SK-N-SH (cell line): ENCODE data around the gene GGCX. TPM values are rescaled to one million over a fixed set of nuclear protein-coding genes. Genes with fewer than 3 reads are reported as not detected.
A peak's percentile ranks its signal among the peaks of the same experiment; 100 is the strongest.

Experiments used
- CTCF ChIA-PET: fragments of 300-600, 350-600 bp; formaldehyde crosslinking; extraction: SDS; loops from one replicate; lab custom pipeline; 2021; lab: Yijun Ruan, JAX
- POLR2A ChIA-PET: fragments of 350-600 bp; sonication (Branson Sonifier 250); formaldehyde crosslinking; extraction: SDS; loops from one replicate; lab custom pipeline; 2020; ENCODE audit warnings: antibody characterized with exemption, inconsistent platforms; lab: Yijun Ruan, JAX
- DNase-seq: peaks from one replicate; pipeline ENCODE4 v3.0.0; 2012
- H2AFZ ChIP-seq: fragments of 200-600 bp; sonication (generic); 2 replicates; pipeline ENCODE4 v1.8.1; 2016; ENCODE audit warnings: antibody characterized with exemption, mild to moderate bottlenecking, low read depth
- H3F3A ChIP-seq: fragments of 200-600 bp; sonication (generic); replicated peaks from 2 replicates; pipeline ENCODE3; 2016; ENCODE audit warnings: antibody characterized with exemption, mild to moderate bottlenecking; ENCODE audit not compliant: insufficient read depth
- H3K27ac ChIP-seq, 2 experiments: fragments of 200-500 bp in 1 of 2; fragments of 200-600 bp in 1 of 2; sonication (Bioruptor generic) in 1 of 2; sonication (generic), shearing (Covaris generic) in 1 of 2; 2 replicates each; pipeline versions ENCODE4 v1.5.1 to v1.6.1; 2014 to 2016; ENCODE audit warnings: low read depth in 2 of 2, inconsistent platforms in 1 of 2, low read length in 1 of 2, mild to moderate bottlenecking in 1 of 2, mixed read lengths in 1 of 2
- H3K27me3 ChIP-seq: fragments of 200-600 bp; sonication (generic), shearing (Covaris generic); 2 replicates; pipeline ENCODE4 v1.6.1; 2016; ENCODE audit warnings: mixed run types; ENCODE audit not compliant: insufficient read depth
- H3K36me3 ChIP-seq, 2 experiments: fragments of 200-500 bp in 1 of 2; fragments of 200-600 bp in 1 of 2; sonication (Bioruptor generic) in 1 of 2; sonication (generic) in 1 of 2; replicated peaks in 1 of 2; 2 replicates each; pipeline versions ENCODE3 to v1.5.1; 2014 to 2016; ENCODE audit warnings: low read length in 1 of 2, mild to moderate bottlenecking in 1 of 2; ENCODE audit not compliant: insufficient read depth in 2 of 2, control insufficient read depth in 1 of 2
- H3K4me1 ChIP-seq, 2 experiments: fragments of 200-500 bp in 1 of 2; fragments of 200-600 bp in 1 of 2; sonication (Bioruptor generic) in 1 of 2; sonication (generic), shearing (Covaris generic) in 1 of 2; 2 replicates each; pipeline versions ENCODE4 v1.5.1 to v1.6.1; 2014 to 2016; ENCODE audit warnings: low read depth in 1 of 2, low read length in 1 of 2, mixed run types in 1 of 2; ENCODE audit not compliant: insufficient read depth in 2 of 2, control insufficient read depth in 1 of 2
- H3K4me2 ChIP-seq: fragments of 200-600 bp; sonication (generic), shearing (Covaris generic); 2 replicates; pipeline ENCODE4 v1.6.1; 2017; ENCODE audit warnings: mixed run types
- H3K4me3 ChIP-seq, 2 experiments: fragments of 200-500 bp in 1 of 2; fragments of 200-600 bp in 1 of 2; sonication (Bioruptor generic) in 1 of 2; sonication (generic), shearing (Covaris generic) in 1 of 2; 2 replicates each; pipeline versions ENCODE4 v1.5.1 to v1.8.1; 2014 to 2016; ENCODE audit warnings: low read depth in 2 of 2, inconsistent platforms in 1 of 2, low read length in 1 of 2, mild to moderate bottlenecking in 1 of 2, mixed read lengths in 1 of 2, moderate library complexity in 1 of 2
- H3K79me2 ChIP-seq: fragments of 200-600 bp; sonication (generic); 2 replicates; pipeline ENCODE4 v1.8.1; 2017; ENCODE audit warnings: mild to moderate bottlenecking; ENCODE audit not compliant: insufficient read depth
- H3K9ac ChIP-seq: fragments of 200-600 bp; sonication (generic); 2 replicates; pipeline ENCODE4 v1.6.1; 2017; ENCODE audit warnings: mixed run types
- H3K9me2 ChIP-seq: fragments of 200-600 bp; sonication (generic); 2 replicates; pipeline ENCODE4 v1.6.1; 2017; ENCODE audit warnings: mixed run types
- H3K9me3 ChIP-seq: fragments of 200-600 bp; sonication (generic); 2 replicates; pipeline ENCODE4 v1.6.1; 2017; ENCODE audit warnings: mixed run types, mild to moderate bottlenecking, moderate library complexity
- H4K20me1 ChIP-seq: fragments of 200-600 bp; sonication (generic); 2 replicates; pipeline ENCODE4 v1.6.1; 2017; ENCODE audit warnings: mild to moderate bottlenecking, mixed run types; ENCODE audit not compliant: insufficient read depth
- ELF1 ChIP-seq: IDR thresholded peaks from 2 replicates; pipeline ENCODE4 v1.4.0; 2012
- FOXM1 ChIP-seq: IDR thresholded peaks from 2 replicates; pipeline ENCODE4 v1.4.0; 2012; ENCODE audit warnings: low read depth, mild to moderate bottlenecking
- JUND ChIP-seq: IDR thresholded peaks from 2 replicates; pipeline ENCODE4 v1.4.0; 2012
- MAX ChIP-seq: IDR thresholded peaks from 2 replicates; pipeline ENCODE4 v1.4.0; 2012; ENCODE audit warnings: low read depth
- NFIC ChIP-seq: IDR thresholded peaks from 2 replicates; pipeline ENCODE4 v1.4.0; 2012; ENCODE audit warnings: borderline replicate concordance
- PBX3 ChIP-seq: IDR thresholded peaks from 2 replicates; pipeline ENCODE4; 2012
- POLR2AphosphoS5 ChIP-seq: IDR thresholded peaks from 2 replicates; pipeline ENCODE4 v1.6.1; 2012; ENCODE audit warnings: low read depth, low read length
- RAD21 ChIP-seq: IDR thresholded peaks from 2 replicates; pipeline ENCODE4 v1.6.1; 2012; ENCODE audit warnings: mild to moderate bottlenecking, low read length
- RFX5 ChIP-seq: IDR thresholded peaks from 2 replicates; pipeline ENCODE4 v1.6.1; 2012; ENCODE audit warnings: mild to moderate bottlenecking, improper control_type of control experiment, low read length
- RXRA ChIP-seq: IDR thresholded peaks from 2 replicates; pipeline ENCODE4 v1.4.0; 2012; ENCODE audit warnings: low read depth, mild to moderate bottlenecking, borderline replicate concordance
- SIN3A ChIP-seq: IDR thresholded peaks from 2 replicates; pipeline ENCODE4 v1.6.1; 2012; ENCODE audit warnings: low read depth, mild to moderate bottlenecking, low read length, moderate library complexity, borderline replicate concordance
- TCF12 ChIP-seq: IDR thresholded peaks from 2 replicates; pipeline ENCODE4 v1.4.0; 2012
- ZBTB33 ChIP-seq: IDR thresholded peaks from 2 replicates; pipeline ENCODE4 v1.4.0; 2012; ENCODE audit warnings: low read depth, borderline replicate concordance
- WGBS: methylation state at CpG from one replicate; pipeline ENCODE4 v1.1.6; 2017; ENCODE audit warnings: low lambda C conversion rate; 5-methylcytosine and 5-hydroxymethylcytosine counted together
- polyA plus RNA-seq, 3 experiments: library from polyadenylated mRNA; depleted of rRNA; stranded (reverse); fragments of >200 nt; gene quantifications; 2 replicates each; pipeline ENCODE4 v1.2.3, GENCODE V29; 2012
- TF ChIP-seq, protein P1 (sequence below): IDR thresholded peaks from 2 replicates; pipeline ENCODE4 v1.4.0; 2012; ENCODE audit warnings: low read depth, borderline replicate concordance
- TF ChIP-seq, protein P2 (sequence below): fragments of 150-350 bp; IDR thresholded peaks from 2 replicates; pipeline ENCODE4 v1.6.1; 2017; ENCODE audit warnings: antibody characterized with exemption, low read length, low read depth, borderline replicate concordance

GGCX gene
- polyA plus RNA-seq, 1 of the 3 experiments (the other 2 are of a cell fraction): 34.5 TPM

- Histone ChIP-seq H3F3A (peaks cover 31% of the 10 kb centered on the region), H2AFZ (no peak overlapping the region), H3K27ac (no peak overlapping the region), H3K9me2 (no peaks in the 10 kb centered on the region), H4K20me1 (no peaks in the 10 kb centered on the region), H3K36me3 (no peaks in the 10 kb centered on the region), H3K9me3 (no peaks in the 10 kb centered on the region), H3K4me2 (no peak overlapping the region), H3K27me3 (no peaks in the 10 kb centered on the region), H3K9ac (no peak overlapping the region), H3K4me1 (peaks cover 19 to 21% of the 10 kb centered on the region in 2 experiments; a peak in 3 of 4 replicates), H3K79me2 (no peaks in the 10 kb centered on the region), H3K4me3 (no peak overlapping the region)
- ChIA-PET POLR2A (interaction anchor here (1.1 kb wide), 1 partner anchor 56 kb away, joined by 3 read pairs; no protein-coding TSS in a partner anchor), CTCF (interaction anchor here (0.9 kb wide), 1 partner anchor 21 kb away, joined by 3 read pairs; no protein-coding TSS in a partner anchor)
- 80% methylated on average over 3 of the region's 3 CpGs for WGBS
- no peak for DNase-seq
- TF ChIP-seq ELF1 (0 out of 2 replicates have a peak, but pooled peaks have one; percentile 22), TCF12 (no peak)
These were observed 60.0 kb downstream of the GGCX start for GRCh38 chr2:85501248-85501647.

- Histone ChIP-seq H3K9me3 (no peaks in the 10 kb centered on the region), H4K20me1 (no peaks in the 10 kb centered on the region), H3K9ac (no peak overlapping the region), H3K4me1 (peaks cover under 1% of the 10 kb centered on the region in 2 experiments; a peak in 2 of 4 replicates), H3K27me3 (no peaks in the 10 kb centered on the region), H2AFZ (no peak overlapping the region), H3K27ac (no peak overlapping the region), H3K4me2 (no peak overlapping the region), H3K9me2 (no peaks in the 10 kb centered on the region), H3K4me3 (no peak overlapping the region), H3K36me3 (no peaks in the 10 kb centered on the region), H3K79me2 (no peaks in the 10 kb centered on the region), H3F3A (peaks cover 9% of the 10 kb centered on the region)
- ChIA-PET POLR2A (no interaction called here), CTCF (no interaction called here)
- no peak for TF ChIP-seq MAX
- TF ChIP-seq RXRA: no peak
- TF ChIP-seq SIN3A: no peak
- TF ChIP-seq ZBTB33: no peak
- TF ChIP-seq, protein P1, sequence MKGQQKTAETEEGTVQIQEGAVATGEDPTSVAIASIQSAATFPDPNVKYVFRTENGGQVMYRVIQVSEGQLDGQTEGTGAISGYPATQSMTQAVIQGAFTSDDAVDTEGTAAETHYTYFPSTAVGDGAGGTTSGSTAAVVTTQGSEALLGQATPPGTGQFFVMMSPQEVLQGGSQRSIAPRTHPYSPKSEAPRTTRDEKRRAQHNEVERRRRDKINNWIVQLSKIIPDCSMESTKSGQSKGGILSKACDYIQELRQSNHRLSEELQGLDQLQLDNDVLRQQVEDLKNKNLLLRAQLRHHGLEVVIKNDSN: no peak
- TF ChIP-seq RAD21: no peak
- TF ChIP-seq, protein P2, sequence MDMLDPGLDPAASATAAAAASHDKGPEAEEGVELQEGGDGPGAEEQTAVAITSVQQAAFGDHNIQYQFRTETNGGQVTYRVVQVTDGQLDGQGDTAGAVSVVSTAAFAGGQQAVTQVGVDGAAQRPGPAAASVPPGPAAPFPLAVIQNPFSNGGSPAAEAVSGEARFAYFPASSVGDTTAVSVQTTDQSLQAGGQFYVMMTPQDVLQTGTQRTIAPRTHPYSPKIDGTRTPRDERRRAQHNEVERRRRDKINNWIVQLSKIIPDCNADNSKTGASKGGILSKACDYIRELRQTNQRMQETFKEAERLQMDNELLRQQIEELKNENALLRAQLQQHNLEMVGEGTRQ: no peak
- TF ChIP-seq FOXM1: no peak
- no peak for TF ChIP-seq JUND
- no peak for TF ChIP-seq NFIC
- TF ChIP-seq RFX5: no peak
- TF ChIP-seq PBX3: no peak
- TF ChIP-seq POLR2AphosphoS5: no peak
- DNase-seq: no peak
- 82% methylated on average over 4 of the region's 4 CpGs for WGBS
These were observed 63.2 kb downstream of the GGCX start for GRCh38 chr2:85497944-85498630.
